Liver (tissue), 3 donors: ENCODE data around the gene FARSB.

Experiments
- NR2F2 ChIP-seq: IDR thresholded peaks from 2 replicates; pipeline ENCODE4 v1.6.1; 2016; ENCODE audit warnings: antibody characterized with exemption
- TF ChIP-seq, protein P1 (sequence below): fragments of 150-350 bp; IDR thresholded peaks from 2 replicates; pipeline ENCODE4 v1.5.1; 2017; ENCODE audit warnings: improper control_type of control experiment, low read depth, low read length; ENCODE audit not compliant: missing input control
- donor health status: healthy.
- donor health status: healthy.

DNA sequence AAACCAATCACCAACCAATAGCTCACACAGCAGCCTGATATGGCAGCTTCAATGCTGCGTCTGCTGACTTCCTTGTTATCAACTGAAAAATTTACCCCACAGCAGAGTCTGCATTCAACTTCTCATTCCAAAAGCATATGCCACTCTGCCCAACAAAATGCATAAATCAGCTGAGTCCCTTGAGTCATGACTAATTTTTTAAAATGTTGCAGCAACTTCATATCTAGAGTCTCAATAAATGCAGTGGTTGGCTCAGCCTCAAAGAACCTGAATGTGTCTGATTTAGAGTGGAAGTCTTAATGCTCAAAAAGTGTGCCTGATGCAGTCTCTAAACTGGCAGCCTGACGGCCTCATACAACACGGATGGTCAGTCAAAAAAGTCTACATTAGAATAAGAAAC is 46.5 kb downstream of the FARSB start:
- TF ChIP-seq NR2F2: no peak
- TF ChIP-seq, protein P1, sequence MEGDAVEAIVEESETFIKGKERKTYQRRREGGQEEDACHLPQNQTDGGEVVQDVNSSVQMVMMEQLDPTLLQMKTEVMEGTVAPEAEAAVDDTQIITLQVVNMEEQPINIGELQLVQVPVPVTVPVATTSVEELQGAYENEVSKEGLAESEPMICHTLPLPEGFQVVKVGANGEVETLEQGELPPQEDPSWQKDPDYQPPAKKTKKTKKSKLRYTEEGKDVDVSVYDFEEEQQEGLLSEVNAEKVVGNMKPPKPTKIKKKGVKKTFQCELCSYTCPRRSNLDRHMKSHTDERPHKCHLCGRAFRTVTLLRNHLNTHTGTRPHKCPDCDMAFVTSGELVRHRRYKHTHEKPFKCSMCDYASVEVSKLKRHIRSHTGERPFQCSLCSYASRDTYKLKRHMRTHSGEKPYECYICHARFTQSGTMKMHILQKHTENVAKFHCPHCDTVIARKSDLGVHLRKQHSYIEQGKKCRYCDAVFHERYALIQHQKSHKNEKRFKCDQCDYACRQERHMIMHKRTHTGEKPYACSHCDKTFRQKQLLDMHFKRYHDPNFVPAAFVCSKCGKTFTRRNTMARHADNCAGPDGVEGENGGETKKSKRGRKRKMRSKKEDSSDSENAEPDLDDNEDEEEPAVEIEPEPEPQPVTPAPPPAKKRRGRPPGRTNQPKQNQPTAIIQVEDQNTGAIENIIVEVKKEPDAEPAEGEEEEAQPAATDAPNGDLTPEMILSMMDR: no peak
